HG02981 (cell line): Measurements from ENCODE around the gene PALD1.

Source experiments
- ATAC-seq: cut with Tn5 transposase; IDR thresholded peaks from one replicate; pipeline ENCODE4 v1.9.1; 2021; ENCODE audit warnings: mild to moderate bottlenecking, moderate library complexity; ENCODE audit not compliant: unreplicated experiment

The PALD1 gene

DNA sequence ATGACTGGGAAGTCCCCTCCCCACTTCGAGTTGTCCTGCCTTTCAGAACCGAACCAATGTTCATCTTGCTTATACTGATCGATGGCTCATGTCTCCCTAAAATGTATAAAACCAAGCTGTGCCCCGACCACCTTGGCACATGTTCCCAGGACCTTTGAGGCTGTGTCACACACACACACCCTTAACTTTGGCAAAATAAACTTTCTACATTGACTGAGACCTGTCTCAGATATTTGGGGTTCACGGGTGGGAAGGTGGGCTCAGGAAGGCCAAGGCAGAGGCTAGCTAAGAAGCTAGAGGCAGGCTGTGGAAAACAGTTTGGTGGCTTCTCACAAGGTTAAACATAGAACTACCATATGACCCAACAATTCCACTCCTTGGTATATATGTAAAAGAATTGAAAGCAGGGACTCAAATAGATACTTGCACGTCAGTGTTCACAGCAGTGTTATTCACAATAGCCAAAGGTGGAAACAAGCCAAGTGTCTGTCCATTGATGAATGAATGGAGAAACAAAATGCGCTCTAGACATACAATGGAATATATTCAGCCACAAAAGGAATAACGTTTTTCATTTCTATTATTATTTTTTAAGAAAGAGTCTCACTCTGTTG, 108.6 kb downstream of the PALD1 start:
- no peak for ATAC-seq

DNA sequence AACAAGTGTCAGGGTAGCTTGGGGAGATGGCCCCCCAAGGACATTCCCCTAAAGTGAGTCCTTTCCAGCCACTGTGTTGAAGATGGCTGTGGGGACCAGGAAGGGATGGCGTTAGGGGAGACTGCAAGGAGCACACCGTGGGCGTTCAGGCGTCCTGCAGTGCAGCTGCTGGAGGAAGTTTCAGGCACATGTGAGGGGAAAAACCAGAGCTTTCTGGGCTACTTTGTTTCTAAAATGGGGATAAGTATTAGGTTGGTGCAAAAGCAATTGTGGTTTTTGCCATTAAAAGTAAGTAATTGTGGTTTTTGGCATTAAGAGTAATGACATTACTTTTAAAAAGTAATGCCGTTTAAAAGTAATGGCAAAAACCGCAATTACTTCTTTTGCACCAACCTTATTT, 109.7 kb downstream of the PALD1 start:
- ATAC-seq, result no peak

DNA sequence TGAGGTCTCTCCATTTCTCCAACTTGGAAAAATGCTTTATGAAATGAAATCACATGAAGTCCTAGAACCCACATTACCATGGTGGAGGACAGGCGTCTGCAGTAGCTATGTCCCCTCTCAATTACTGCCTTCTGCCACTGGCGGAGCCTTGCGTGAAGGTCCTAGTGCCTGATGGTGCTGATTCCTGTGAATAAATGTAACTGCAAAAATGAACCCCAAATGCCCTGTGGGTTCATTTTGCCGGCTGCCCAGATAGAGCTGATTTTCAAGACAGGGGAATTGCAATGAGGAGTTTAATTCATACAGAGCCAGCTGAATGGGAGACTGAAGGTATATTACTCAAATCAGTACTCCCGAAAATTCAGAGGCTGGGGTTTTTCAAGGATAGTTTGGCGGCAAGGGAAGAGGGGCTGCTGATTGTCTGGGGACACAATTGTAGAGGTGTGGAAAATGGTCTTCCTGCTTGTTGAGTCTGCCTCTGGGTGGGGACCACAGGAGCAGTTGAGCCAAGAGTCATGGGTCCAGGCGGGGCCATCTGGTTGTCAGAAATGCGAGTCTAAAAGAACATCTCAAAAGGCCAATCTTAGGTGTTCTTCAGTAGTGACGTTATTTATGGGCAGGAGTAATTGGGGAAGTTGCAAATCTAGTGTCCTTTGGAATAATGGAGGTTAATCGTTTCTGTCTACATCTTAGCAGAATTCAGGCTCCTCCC, 110.4 kb downstream of the PALD1 start:
- ATAC-seq, result no peak

DNA sequence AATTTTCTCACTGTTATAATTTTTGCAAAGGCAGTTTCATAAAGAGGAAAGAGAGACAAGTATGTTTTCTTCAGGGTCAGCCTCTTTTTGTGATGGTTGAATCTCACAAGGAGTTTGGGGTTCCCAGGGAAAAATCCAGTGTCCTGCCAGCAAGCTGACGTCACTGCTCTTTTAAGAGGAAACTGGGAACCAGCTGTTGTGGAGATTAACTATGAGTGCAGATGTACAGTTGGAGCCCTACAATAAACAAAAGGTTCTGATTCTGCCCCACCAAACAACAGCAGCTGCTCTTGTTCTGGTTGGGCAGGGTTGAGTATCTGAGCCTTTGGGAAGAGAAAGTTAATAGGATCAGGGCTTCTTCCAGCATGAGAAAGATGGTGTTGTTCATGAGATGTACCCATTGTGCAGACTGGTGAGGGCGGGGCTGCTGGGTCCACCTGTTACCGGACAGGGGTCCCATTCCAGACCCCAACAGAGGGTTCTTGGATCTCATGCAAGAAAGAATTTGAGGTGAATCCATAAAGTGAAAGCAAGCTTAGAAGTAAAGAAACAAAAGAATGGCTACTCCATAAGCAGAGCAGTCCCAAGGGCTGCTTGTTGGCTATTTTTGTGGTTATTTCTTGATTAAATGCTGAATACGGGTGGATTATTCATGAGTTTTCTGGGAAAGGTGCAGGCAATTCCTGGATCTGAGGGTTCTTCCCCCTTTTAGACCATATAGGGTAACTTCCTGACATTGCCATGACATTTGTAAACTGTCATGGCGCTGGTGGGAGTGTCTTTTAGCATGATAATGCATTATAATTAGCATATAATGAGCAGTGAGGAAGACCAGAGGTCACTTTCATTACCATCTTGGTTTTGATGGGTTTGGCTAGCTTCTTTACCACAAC, 111.4 kb downstream of the PALD1 start:
- ATAC-seq, result no peak

DNA sequence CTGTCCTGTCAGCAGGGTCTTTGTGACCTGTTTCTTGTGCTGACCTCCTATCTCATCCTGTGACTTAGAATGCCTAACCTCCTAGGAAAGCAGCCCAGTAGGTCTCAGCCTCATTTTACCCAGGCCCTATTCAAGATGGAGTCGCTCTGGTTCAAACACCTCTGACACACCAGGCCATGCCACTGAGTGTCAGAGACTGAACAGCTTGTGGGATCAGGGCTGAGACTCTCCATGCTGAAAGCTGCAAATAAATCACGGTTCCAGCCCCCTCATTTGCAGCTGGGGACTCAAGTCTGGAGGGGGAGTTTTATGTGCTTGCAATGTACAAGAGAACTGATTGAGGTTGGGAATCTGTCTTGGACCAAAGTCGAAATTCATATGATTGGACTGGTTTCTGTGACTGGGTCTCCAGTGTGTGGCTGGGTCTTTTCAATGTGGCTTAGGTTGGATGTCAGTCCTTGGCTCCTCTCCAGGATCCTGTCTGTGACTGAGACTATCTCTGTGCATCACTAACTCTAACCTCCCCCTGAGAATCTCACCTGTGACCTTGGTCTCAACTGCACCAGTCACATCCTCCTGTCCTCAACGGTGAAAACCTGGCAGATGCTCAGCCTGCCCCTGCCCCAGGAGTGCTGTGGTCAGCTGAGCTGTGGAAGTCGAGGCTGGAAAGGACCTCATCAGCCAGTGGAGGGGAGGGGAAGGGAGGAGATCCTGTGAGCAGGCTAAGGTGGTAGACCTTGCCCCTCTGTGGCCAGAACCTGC, 112.3 kb downstream of the PALD1 start:
- no peak for ATAC-seq

DNA sequence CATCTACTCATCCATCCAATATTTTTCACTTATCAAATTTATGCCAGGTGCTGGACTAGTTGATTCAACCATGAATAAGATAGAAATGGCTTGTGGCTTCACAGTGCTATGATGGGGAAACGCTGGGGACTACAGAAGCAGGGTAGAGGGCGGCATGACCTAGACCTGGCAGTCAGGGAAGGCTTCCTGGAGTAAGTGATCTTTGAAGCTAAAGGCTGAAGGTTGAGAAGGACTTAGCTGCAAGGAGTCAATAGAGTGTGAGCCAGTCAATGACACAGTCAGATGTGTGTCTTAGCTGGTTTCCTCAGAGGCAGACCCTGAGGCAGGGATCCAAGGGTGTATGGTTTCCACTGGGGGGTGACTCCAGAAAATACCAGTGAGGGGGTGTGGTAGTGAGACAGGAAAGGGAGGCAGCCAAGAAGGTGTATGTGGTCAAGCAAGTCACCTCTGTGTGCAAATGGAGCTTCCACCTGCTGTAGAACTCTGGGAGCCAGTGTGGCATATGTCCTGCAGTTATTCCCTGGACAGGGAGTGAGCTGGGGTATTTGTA, 113.7 kb downstream of the PALD1 start:
- no peak for ATAC-seq

DNA sequence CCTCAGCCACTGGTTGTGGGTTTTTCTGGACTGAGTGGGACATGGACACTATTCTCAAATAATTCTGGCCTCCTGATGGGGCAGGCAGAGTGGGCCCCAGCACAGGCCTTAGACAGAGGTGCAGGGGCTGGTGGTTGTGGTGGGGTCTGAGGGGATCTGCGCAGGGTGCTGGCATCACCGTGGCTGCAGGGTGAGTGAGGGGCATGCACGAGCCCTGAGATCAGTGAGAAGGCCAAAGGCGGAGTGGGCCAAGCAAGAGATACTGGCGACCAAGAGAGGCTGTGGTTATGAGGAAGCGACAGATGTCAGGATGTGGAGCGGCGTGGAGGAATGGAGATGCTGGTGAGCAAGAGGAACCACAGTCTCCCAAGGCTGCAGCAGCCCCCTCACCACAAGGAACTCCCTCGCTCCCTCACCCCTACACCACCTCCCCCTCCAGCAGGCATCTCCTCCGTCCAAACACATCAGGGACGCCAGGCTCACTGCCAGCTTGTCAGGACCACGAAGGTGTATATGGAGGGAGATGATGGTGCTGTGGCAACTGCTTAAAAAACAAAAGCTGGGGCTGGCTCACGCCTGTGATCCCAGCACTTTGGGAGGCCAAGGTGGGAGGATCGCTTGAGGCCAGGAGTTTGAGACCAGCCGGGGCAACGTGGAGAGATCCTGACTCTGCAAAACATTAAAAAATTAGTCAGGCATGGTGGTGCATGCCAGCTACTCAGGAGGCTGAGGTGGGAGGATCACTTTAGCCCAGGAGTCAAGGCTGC, 114.4 kb downstream of the PALD1 start:
- no peak for ATAC-seq

DNA sequence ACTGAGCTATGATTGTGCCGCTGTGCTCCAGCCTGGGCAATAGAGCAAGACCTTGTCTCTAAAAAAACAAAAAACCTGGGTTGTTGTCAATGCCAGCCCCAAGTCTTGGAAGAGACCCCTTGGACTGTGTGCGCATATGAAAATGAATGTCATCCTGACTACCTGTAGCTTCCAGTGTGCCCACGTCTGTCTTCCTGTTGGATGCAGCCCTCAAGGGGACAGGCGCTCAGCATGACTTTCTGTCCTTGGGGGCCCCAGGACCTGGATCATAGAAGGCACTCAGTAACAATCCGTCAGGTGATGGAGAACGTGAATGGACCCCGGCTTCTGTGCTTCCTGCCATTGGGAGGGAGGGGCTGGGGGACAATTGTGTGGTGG, 114.9 kb downstream of the PALD1 start:
- no peak for ATAC-seq

DNA sequence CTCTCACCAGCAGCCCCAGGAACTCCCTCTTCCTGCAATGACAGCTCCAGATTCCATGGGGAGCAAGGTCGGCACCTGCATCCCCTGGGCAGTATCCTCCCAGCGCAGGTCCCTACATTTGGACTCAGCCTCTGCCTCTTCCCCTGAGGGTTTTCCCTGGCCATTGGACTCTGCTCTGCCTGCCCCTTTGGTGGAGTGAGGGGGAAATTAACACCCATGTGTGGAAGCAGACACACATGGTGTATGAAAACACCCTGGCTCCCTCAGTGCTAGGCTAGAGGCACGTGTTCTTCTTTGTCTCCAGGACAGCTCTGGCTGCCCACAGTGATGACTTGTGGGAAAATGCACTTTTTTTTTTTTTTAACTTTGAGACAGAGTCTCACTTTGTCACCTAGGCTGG, 115.6 kb downstream of the PALD1 start:
- no peak for ATAC-seq

DNA sequence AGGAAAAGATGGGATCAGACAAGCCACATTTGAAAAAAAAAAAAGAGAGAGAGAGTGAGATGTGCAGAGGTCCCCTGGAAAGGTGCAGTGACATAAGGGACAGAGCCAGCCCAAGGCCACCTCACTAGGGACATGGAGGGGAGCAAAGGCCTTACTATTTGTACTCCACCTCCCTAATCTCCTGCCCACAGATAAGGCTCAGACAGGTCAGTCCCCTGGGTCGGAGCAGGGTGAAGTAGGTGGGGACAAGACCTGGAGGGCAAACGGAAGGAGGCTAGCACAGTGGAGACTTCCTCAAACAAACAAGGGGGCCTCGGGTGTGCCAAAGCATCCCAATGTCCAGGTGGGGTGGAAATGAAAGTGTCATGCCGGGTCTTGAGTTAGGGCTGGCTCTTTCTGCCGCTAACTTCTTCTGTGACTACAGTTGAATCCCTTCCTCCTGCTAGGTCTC, 117.0 kb downstream of the PALD1 start:
- no peak for ATAC-seq

DNA sequence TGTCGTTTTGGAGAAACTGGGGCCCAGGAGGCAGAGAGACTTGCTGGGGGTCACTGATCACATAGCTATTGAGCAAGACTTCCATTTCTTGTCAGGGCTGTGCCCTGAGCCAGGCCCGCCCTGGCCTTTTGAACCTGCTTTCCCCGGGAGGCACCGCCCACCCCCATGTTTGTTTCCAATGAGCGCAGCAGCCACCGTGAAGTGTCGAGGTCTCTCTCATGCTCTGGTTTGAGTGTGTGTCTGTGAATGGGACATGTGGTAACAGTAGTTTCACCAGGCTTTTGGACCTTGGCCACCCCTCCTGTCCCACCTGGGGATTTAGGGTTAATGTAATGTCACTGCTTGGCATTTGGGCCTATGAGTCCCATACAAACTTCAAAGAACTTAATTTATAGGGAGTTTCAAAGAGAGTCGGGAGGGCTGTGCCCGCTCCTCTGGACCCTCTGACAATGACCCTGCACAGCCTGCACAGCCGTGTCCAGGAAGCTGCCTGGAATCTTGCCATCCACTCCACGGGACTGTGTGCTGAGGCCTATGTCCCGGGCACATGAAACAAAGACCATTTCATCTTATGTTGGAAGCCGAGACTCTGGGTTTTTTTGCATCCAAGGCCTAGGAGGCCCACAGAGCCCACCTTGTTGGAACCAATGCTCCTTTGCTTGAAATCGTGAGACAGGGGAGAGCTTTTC, 117.7 kb downstream of the PALD1 start:
- no peak for ATAC-seq

DNA sequence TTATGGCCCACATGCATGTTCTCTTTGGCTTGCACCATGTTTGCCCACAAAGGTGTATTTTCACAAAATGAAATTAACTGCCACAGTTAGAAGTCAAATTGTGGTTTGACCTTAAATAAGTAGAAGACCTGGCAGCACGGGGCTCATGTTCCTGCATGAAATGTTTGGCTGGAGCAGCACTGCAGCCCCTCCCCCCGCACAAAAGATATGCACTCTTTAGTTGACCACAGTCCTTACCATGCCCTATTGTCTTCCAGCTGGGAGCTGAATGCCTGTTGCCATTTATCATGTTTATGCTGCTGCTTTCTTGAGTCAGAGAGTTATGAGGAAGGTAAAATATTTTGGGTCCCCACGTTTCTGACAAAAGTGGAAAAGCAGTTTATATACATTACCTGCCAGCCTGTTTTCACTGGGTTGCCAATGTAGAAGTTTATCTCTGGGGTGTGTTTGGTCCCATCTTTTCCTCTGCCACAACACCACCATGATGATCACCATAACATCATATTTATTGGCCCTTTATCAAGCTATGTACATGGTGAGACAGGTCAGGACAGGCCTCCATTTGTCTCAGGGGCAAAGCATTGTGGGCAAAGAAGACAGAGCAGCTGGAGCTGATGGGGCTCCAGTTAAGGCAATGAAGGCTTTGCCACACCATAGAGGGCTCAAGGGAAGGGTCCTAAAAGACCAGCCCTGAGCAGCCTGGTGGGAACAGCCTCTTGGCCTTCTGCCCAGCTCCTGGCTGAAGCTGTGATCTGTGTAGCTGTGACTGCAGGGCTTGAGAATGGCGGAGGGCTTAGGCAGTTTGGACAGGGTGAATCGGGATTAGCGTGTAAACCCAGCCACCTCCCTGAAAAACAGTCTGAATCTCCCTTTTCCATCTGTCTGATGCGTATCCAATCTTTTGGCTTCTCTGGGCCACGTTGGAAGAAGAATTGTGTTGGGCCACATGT, 118.6 kb downstream of the PALD1 start:
- ATAC-seq, result no peak

DNA sequence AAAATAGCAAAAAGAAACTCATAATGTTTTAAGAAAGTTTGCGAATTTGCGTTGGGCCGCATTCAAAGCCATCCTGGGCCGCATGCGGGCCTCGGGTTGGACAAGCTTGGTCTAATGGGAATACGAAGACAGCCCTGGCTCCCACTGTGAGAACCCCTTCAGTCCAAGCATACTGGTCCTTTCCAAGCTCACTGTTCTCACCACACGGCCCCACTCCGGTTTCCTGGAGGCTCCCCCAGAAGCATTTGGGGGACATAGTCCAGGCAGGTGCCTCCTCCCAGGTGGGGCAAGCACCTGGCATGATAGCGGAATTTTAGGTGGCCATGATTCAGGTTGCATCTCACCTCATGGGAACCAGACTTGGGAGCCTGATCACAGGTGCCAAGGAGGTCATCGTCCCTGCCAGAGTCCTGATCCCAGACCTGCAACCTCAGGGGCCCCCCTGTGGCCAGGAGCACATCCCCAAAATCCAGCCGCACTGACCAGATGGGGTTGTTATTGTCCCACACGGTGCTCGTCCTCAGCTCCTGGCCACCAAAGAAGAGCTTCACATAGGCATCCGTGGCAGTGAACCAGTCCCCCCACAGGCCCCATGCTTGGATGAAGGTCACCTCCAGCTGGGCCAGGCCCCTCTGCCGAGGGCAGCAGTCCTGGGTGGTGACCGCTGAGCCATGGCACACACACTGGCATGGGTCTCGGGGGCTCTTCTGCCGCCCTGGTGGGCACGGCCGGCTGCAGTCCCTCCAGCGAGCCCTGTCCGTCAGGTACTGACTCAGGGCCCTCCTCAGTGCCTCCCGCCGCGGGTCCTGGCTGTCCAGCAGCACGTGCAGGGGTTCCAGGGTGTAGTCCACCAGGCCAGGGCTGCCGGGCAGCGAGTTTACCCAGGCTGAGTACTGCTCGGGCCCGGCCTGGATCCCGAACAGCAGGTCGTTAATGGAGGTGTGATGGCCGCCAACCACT, 119.6 kb downstream of the PALD1 start:
- no peak for ATAC-seq

DNA sequence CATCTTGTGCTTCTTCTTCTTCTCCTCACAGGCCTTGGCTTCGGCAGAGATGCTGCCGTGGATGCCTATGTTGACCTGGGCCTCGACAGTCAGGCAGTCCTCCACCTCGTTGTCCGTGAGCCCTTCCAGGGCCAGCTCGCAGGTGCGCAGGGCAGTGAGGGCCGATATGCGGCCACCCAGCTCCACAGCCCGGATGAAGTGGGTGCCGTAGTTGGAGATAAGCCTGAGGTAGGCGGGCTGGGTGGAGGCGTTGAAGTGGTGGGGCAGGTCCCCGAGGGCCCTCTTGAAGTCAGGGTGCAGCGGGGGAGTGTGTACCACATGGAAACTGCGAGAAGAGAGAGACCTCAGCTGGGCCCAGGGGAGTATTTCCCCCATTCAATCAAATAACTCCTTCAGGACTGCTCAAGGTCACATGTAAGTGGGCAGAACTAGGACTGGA, 120.3 kb downstream of the PALD1 start:
- ATAC-seq, result no peak

DNA sequence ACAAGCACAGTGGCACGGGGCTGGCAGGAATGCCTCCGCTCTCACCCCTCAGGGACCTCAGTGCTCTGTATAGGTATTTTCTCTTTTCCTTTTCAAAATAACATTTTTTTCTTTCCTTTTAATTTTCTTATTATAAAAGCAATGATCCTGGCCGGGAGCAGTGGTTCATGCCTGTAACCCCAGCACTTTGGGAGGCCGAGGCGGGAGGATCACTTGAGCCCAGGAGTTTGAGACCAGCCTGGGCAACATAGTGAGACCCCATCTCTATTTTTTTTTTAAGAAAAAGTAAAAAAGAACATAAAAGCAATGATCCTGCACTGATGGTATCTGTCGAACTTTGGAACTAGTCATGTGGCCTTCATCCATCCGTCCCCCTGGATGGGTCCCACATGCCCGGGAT, 120.8 kb downstream of the PALD1 start:
- no peak for ATAC-seq

DNA sequence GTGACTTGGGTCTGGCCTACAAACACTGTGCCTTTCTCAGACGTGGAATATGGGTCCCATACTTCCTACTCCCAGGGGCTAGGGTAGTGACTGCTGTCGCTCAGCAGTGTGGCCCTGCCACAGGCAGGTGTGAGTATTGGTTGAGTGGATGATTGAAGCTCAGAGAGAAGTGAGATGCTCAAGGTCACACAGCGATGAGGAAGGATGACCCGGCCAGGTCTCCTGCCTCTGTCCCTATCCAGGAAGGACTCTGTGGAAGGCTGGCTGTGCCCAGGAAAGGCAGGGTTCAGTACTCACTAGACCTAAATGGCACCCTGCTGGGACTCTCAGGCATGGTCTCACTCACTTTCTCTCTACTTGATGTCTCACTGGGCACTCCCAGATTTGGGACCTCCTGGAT, 121.2 kb downstream of the PALD1 start:
- no peak for ATAC-seq
